Measurements from ENCODE around the gene TADA2B.
A peak's percentile ranks its signal among the peaks of the same experiment; 100 is the strongest.

The TADA2B gene

DNA sequence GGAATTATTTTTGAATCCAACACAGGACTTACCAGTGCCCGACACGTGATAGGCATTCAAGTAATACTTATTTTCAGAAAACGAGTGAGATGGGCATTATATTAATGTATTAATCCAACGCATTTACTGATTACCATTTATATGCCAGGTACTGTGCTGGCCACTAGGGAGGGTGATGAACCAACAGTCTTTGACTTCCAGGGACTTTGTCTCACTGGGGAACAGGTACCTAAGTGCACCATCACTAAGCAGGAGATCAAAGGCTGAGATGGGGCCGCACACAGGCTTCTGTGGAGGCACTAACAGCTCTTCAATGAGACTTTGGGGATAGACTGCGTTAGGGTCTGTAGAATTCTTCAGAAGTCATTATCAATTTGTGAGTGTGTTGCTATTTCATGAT lies 5.7 kb upstream of the TADA2B start:
- TF ChIP-seq, protein P1, sequence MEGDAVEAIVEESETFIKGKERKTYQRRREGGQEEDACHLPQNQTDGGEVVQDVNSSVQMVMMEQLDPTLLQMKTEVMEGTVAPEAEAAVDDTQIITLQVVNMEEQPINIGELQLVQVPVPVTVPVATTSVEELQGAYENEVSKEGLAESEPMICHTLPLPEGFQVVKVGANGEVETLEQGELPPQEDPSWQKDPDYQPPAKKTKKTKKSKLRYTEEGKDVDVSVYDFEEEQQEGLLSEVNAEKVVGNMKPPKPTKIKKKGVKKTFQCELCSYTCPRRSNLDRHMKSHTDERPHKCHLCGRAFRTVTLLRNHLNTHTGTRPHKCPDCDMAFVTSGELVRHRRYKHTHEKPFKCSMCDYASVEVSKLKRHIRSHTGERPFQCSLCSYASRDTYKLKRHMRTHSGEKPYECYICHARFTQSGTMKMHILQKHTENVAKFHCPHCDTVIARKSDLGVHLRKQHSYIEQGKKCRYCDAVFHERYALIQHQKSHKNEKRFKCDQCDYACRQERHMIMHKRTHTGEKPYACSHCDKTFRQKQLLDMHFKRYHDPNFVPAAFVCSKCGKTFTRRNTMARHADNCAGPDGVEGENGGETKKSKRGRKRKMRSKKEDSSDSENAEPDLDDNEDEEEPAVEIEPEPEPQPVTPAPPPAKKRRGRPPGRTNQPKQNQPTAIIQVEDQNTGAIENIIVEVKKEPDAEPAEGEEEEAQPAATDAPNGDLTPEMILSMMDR (IDR thresholded peaks at IDR 0.05), result no peak
- H3K4me3 ChIP-seq, result no peak overlapping the region
- DNase-seq (ENCODE audit: low spot score), result no peak
- no peak overlapping the region for H3K27ac ChIP-seq

DNA sequence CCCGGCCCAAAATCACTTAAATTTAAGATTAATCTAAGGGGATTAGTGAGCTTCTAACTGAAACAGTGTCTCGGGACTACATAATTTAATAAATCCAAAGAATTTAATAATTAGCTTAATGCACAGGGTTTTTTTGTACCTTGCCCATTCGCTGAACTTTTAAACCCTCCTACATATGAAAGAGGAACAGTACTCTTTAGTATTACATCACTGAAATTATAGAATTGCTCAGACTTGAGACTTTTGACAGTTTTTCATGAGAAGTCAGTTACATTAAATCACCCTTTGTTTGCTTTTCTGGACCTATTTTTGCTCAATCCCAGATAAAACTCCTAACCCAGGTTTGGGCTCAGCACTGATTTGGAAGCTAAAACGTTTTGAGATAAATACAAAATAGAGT lies 2.4 kb upstream of the TADA2B start:
- no peak overlapping the region for H3K27ac ChIP-seq
- no peak for DNase-seq (ENCODE audit: low spot score)
- no peak overlapping the region for H3K4me3 ChIP-seq
- TF ChIP-seq, protein P1 (IDR thresholded peaks at IDR 0.05), result no peak

DNA sequence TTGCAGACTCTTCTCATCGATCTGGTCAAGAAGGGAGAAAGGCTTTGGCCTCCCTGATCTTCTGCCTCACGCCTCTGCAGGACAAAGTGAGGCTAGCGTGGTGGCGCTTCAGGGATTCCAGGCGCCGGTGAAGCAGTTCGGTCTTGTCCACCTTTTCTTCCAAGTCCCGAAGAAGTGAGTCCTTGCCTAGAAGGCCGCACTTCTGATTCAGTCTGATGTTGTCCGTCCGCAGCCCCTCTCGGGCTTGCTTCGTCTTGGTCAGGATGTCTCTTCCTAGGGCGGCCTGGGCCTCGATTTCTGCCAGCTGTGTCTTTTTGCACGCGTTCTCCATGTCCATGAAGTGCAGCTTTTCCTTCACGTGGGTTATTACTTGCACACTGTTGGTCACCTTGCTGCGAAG lies 1.9 kb upstream of the TADA2B start:
- Histone ChIP-seq H3K27ac (no peak overlapping the region), H3K4me3 (no peak overlapping the region)
- no peak for DNase-seq (ENCODE audit: low spot score)
- TF ChIP-seq, protein P1 (IDR thresholded peaks at IDR 0.05), result no peak

DNA sequence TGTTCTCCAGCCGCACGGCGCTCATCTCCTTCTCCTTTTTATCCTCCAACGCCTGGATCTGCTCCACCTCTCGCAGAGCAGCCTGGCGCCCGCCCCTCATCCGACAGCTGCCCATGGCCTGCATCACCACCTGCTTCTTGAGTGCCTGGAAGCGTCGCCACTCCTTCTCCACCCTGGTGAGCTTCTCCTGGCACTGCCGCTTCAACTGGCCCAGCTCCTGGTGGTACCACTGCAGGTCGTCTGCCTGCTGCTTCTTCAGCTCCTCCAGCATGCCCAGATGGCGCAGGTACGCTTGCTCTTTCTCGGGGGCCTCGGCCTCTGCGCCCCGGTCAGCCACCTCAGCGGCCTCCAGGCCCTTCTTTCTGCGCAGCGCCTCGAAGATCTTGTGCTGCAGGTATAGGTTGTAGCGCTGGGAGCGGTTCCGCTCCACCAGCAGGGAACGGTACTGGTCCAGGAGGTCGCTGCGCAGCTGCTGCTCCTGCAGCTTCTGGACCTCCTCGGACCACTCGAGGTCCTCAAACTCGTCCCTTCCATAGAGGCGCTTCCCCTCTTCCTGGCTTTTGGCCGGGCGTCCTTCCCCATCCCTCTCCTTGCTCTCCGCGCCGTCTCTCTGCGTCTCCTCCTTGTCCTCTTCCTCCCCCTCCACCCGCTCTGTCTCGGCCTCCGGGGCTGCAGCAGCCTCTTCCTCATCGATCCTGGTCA lies 1.2 kb upstream of the TADA2B start:
- DNase-seq (ENCODE audit: low spot score), result no peak
- TF ChIP-seq, protein P1 (IDR thresholded peaks at IDR 0.05), result no peak
- H3K27ac ChIP-seq, result peak overlapping the region; percentile 10 to 85

DNA sequence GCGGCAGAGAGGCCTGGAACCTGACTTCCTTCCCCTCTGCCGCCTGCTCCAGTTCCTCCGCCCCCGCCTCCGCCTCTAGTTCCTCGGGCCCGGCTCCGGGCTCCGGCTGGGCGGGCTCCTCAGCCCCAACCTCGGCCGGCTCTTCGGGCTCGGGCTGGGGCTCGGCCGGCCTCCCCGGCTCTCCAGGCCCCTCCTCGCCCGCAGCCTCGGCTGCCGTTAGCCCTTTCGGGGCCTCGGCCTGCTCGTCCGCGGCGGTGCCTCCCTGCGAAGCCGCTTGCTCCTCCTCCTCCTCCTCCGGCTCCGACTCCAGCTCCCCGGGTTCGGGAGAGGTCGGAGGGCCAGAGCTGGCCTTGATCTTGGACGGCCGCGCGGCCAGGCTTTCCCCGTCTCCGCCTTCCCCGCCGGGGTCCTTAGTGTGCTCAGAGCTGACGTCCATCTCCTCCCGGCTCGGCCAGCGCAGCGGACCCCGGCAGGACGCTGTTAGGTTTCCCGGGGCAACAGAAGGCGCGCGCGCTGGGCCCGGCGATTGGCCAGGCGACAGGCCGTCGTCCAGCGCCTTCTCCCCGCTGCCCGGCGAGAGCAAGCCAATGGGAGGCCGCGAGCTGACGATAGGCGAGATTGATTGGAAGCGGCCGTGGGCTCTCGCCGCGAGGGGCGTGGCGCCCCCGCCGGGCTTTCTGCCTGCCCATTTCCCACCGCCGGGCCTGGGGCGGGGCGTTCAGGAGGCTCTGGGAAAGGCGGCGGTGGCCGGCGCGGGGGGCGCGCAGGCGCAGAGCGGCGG lies 479 bp upstream of the TADA2B start:
- H3K27ac ChIP-seq, result peak overlapping the region; percentile 10 to 85
- peak overlapping the region; percentile 100 for H3K4me3 ChIP-seq
- TF ChIP-seq, protein P1 (IDR thresholded peaks at IDR 0.05), result no peak
- DNase-seq (ENCODE audit: low spot score), result peak; percentile 98

More for the DNA sequence above, 1.2 kb upstream of the TADA2B start:
- H3K4me3 ChIP-seq, result peak overlapping the region; percentile 79

DNA sequence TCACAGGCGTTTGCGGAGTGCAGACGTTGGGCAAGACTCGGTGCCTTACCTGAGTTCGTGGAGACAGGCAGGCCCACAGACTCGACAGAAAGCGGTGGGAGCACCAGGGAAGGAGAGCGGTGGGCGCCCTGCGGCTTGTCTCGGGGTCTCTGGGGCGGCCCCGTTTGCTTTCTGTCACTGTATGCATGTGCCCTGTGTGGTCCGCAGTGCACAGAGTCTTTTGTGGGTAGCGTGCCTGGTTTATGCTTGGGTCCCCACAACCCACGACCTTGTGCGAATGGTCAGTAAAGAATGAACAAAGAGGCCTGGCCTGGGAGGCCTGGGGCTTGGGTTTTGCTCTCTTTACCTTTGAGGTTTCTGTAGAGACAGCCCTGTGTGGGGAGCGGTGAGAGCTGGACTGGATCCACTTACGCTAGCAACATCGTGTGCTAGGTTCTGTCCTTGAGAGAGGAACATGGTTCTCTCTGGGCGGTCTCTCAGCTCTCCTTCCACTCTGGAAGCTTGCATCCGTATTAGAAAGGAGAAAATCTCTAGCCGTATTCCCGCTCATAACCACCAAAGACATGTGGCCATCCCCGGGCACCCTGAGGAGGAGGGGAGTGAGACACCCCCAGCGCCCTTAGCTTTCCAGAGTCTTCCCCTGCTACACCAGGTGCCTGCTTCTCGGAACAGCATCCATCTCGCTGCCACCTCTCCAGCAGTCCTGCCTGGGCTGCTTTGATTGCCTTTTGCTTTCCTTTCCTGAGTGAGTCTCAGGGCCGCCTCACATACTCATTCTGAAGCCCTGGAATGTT lies 1.2 kb downstream of the TADA2B start:
- Histone ChIP-seq H3K27ac (peak overlapping the region; percentile 64 to 97), H3K4me3 (peak overlapping the region; percentile 100)
- TF ChIP-seq, protein P1 (IDR thresholded peaks at IDR 0.05), result no peak
- DNase-seq (ENCODE audit: low spot score), result no peak

Measured in coronary artery (tissue), 2 donors.